GM18508 (cell line): ENCODE results near the gene TDP2.
"Not testable (repeated sequence)": the region's sequence is repeated elsewhere in the genome, so short reads cannot be mapped to it uniquely, and the experiment has no call there.

Source experiments
- ATAC-seq: cut with Tn5 transposase; IDR thresholded peaks from one replicate; pipeline ENCODE4 v1.9.1; 2021; ENCODE audit warnings: moderate number of reproducible peaks; ENCODE audit not compliant: insufficient read depth, unreplicated experiment

The TDP2 gene

GRCh38 chr6:24683297-24684296 lies 16.9 kb upstream of the TDP2 start:
- no peak for ATAC-seq

DNA sequence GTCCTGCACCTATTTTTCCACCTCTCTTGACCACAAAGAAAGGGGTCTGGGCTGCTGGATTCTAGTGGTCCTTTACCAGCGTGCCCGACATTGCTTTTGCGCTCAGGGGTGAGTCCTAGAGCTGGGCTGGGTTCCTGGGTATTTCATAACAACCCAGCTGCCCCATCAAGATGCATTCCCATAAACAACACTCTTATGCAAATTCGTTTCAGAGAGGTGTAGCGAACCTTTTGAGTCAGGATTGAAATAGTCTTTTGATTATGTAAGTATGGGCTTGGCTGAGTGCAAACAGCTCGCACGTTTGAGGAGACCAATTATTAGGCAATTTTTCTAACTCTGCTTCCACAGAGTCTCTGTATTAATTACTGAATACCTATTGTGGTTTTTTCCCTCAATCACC lies 13.9 kb upstream of the TDP2 start:
- ATAC-seq, result no peak

DNA sequence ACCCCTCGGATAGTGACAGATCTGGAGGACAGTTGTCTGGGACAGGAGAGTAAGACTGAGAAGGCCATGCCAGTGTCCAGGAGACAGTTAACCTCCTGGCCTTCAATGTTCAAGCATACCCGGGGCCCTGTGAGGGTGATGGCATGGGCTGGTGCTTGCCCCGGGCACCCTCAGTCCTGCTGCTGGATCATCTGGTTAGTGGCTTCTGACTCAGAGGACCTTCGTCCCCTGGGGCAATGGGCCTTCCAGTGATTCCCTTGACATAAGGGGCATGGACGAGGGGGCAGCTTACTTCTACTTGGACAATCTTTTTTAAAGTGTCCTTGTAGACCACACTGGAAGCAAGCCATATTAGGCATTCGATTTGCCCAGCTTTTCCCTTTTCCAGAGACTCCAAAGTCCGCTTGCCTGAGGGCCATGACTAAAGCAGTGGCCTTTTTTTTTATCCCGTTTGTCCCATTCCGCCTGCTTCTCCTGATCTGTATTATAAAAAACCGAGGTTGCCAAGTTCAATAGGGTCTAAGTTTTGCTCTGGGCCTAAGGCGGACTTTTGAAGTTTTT lies 12.2 kb upstream of the TDP2 start:
- not testable (repeated sequence) for ATAC-seq

DNA sequence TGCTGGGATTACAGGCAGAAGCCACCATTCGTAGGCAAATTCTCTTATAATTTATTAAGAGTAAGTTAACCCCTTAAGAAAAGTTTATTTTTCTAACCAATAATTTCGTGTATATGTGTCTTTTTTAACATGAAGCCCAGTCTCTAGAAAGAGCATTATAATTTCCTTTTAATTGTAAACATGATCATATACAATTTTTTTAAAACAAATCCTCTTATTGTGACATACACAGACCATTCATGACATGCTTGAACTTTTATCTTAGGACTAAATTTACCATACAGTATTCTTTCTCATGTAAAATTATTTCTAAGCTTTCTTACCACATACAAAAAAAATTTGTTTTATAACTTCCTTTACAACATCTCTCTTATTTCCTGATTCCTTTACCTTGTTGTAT lies 6.9 kb upstream of the TDP2 start:
- no peak for ATAC-seq

DNA sequence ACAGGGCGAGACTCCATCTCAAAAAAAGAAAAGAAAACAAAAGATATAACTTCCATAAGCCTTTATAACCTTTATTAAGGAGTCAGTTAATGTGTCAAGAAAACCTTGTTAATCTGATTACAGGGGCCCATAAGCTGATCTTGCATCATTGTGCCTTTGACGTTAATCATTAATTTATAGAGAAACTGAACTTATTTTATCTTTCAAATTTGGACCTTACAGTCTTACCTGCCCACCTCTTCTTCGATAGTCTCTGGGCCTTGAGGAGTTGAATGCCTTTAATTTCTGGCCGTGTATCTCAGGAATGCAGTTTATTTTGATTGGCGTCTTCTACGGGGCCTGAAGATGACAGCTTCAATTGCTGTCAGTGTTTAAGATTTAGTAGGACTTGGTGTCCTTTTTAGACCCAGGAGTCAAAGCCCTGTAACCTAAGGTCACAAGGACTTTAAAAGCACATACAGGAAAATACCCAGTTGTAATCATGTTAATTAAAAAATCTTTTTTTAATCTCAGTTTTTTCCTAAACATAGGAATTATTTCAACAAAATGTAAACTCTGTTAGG lies 6.0 kb upstream of the TDP2 start:
- no peak for ATAC-seq

- not testable (repeated sequence) for ATAC-seq
These were observed 4.4 kb upstream of the TDP2 start for GRCh38 chr6:24671077-24671476.

DNA sequence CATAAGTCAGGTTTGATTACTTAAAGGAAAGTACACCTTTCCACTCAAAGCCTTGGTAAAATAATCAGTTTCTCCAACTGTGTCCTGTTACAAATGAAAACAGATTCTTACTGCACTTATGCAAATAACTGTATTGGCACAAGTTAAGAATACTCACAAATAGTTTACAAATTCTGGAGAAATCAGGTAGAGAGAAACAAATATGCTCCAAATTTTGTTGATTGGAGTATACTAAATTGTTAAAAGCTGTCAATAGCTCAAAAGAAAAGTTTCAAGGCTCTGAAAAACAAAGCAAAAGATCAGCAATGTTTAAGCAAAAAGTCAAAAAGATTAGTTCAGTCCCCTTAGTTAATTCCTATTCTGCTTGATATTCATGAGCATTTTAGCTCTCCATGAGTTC lies 3.8 kb upstream of the TDP2 start:
- ATAC-seq, result not testable (repeated sequence)

GRCh38 chr6:24668997-24669361 lies 2.3 kb upstream of the TDP2 start:
- ATAC-seq, result no peak

DNA sequence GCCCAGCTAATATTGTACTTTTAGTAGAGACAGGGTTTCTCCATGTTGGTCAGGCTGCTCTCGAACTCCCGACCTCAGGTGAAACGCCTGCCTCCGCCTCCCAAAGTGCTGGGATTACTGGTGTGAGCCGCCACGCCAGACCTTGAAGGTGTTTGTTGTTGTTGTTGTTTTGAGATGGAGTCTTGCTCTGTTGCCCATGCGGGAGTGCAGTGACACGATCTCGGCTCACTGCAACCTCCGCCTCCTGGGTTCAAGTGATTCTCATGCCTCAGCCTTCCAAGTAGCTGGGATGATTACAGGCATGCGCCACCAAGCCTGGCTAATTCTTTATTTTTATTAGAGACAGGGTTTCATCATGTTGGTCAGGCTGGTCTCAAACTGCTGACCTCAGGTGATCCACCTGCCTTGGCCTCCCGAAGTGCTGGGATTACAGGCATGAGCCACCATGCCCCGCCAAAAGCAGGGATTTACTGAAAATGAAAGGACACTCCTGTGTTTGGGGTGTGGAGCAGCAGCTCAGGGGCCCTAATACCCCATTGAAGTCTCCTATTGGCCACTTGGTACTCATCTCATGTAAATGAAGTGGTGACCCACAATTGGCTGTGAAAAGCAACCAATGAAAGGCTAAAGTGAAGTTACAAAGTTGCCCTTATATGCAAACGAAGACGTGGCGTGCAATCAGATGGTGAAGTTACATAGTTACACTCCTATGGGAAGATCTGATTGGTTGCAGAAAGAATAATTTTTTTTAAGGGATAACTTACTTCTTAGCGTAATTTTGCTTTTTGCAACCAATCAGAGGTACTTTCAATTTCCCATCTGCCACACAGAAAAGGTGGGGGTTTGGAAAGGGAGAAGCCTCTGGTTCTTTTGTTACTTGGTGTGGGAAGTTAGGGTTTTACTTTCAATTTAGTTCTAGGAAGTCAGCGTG lies 1.6 kb upstream of the TDP2 start:
- not testable (repeated sequence) for ATAC-seq

GRCh38 chr6:24667378-24667803 lies 692 bp upstream of the TDP2 start:
- ATAC-seq, result no peak

- ATAC-seq, result peak; percentile 14
These were observed 530 bp downstream of the TDP2 start for GRCh38 chr6:24666097-24666640.

DNA sequence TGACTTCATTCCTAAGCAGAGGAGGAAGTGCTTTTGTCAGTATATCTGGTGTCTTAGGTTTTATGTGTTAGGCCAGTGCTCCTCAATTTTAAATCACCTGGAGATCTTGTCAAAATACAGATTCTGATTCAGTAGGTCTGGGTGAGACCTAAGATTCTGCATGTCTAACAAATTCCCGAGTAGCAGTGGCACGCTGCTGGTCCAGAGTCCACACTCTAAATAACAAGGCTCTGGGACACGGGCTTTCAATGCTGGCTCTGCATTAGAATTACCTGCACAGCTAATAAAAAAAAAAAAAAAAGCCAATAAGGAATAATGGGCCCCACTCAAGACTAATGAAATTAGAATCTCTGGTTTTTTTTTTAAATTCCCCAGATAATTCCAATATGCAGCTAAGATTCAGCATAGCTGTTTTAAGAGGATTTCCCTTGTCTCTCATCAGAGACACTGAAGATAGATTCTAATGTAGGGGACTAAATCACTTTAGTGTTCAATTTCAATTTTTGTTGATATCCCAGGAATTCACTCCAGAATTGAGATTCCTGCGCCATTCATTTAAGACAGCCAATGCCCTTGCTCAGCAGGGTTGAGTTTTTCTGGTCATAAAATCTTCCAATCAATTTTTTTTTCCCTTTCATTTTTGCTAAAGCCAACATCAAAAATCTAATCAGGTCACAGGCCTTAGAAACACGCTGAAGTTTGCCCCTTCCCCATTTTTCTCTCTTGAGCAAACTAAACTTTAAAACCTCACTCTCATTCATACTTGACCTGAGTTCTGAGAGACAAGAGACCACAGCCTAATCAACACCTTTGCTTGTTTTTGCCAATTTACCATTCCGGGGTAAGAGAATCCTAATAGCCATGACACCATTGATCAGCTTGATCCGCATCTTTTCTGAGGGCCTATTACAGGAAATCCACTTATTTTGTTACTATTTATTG lies 2.4 kb downstream of the TDP2 start:
- ATAC-seq, result no peak

DNA sequence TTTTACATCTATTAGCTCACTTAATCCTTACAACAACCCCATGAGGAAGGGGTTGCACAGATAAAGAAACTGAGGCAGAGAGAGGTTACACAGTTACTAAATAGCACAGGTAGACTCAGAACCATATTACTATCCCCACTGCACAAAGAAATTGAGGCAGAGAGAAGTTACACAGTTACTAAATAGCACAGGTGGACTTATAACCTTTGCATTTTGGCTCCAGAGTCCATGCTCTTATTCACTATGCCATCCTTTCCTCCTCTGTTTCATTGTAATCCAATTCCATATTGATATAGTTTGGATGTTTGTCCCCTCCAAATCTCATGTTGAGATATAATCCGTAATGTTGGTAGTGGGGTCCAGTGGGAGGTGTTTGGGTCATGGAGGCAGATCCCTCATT lies 3.5 kb downstream of the TDP2 start:
- ATAC-seq, result no peak

DNA sequence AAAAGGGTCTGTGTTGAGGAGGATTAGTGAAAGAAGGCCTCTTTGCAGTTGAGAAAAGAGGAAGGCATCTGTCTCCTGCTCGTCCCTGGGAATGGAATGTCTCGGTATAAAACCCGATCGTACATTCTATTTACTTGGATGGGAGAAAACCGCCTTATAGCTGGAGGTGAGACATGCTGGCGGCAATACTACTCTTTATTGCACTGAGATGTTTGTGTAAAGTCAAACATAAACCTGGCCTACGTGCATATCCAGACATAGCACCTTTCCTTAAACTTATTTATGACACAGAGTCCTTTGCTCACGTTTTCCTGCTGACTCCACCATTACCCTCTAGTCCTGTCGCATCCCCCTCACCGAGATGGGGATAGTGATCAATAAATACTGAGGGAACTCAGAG lies 4.5 kb downstream of the TDP2 start:
- ATAC-seq, result no peak

DNA sequence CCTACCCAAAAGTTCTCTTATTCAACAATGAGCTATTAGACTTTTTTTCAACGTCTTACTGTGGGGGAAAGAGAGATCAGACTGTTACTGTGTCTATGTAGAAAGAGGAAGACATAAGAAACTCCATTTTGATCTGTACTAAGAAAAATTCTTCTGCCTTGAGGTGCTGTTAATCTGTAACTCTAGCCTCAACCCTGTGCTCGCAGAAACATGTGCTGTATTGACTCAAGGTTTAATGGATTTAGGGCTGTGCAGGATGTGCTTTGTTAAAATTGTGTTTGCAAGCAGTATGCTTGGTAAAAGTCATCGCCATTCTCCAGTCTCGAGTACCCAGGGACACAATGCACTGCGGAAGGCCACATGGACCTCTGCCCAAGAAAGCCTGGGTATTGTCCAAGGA lies 4.9 kb downstream of the TDP2 start:
- ATAC-seq, result not testable (repeated sequence)

DNA sequence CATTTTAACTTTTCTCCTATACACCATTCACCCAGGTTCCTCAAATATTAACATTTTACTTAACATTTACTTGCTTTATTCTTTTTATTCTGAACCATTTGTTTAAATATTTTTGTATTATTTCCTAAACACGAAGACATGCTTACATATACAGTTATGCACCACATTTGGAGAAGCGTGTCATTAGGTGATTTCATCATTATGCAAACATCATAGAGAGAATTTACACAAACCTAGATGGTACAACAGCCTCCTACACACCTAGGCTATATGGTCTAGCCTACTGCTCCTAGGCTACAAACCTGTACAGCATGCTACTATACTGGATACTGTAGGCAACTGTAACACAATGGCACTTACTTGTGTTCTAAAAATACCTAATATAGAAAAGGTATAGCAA lies 6.6 kb downstream of the TDP2 start:
- no peak for ATAC-seq

GRCh38 chr6:24659561-24659960 lies 7.1 kb downstream of the TDP2 start:
- ATAC-seq, result no peak

- ATAC-seq, result no peak
These were observed 7.8 kb downstream of the TDP2 start for GRCh38 chr6:24658573-24659560.
